HG03442 (cell line): Measurements from ENCODE around the gene WWC2.
"Not testable (repeated sequence)": the region's sequence is repeated elsewhere in the genome, so short reads cannot be mapped to it uniquely, and the experiment has no call there.

Source experiments
- ATAC-seq: cut with Tn5 transposase; IDR thresholded peaks from one replicate; pipeline ENCODE4 v1.9.1; 2021; ENCODE audit warnings: mild to moderate bottlenecking, moderate library complexity; ENCODE audit not compliant: unreplicated experiment

The WWC2 gene

DNA sequence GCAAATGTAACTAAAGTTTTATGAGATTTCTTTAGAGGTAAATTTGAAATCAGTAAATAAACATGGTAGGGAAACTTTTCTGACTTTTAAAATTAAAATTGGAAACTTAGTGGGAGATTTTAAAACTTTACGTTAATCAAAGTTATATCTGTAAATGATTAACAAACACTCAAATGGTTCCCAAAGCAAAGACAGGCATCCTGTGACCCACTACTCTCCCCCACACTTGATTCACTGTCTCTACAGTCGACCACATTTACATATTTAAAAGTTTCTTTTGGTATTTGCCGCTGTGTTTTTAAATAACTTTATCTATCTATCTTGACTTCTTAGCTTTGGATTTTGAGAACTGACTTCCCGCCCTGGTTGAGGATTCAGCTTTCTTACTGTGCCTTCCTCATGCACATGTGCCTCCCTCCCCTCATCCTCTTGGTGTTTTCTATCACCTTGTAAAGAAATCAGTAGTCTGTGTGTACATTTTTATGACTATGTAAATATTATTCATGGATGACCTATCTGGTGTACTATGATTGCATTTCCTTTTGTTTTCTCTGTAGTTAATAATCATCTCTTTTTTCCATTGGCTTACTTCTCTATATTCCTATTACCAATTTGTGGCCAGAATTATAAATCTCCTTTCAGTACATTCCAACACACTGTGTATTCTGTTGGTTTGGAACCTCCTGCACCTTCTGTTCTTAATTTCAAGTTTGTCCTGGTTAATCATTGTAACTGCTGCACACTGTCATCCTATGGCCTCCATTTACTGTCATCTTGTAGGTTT lies 72.6 kb downstream of the WWC2 start:
- ATAC-seq = no peak

DNA sequence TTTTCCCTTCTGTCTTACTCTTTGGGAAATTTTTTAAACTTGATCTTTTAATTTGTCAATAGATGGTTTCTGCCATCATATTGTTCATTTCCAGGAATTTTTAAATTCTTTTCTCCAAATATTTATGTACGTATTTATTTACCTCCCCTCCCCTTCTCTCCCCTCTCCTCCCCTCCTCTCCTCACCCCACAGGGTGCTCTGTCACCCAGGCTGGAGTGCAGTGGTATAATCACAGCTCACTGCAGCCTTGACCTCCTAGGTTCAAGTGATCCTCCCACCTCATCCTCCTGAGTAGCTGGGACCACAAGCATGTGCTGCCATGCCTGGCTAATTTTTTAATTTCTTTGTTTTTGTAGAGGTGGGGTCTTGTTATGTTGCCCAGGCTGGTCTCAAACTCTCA lies 73.8 kb downstream of the WWC2 start:
- no peak for ATAC-seq

DNA sequence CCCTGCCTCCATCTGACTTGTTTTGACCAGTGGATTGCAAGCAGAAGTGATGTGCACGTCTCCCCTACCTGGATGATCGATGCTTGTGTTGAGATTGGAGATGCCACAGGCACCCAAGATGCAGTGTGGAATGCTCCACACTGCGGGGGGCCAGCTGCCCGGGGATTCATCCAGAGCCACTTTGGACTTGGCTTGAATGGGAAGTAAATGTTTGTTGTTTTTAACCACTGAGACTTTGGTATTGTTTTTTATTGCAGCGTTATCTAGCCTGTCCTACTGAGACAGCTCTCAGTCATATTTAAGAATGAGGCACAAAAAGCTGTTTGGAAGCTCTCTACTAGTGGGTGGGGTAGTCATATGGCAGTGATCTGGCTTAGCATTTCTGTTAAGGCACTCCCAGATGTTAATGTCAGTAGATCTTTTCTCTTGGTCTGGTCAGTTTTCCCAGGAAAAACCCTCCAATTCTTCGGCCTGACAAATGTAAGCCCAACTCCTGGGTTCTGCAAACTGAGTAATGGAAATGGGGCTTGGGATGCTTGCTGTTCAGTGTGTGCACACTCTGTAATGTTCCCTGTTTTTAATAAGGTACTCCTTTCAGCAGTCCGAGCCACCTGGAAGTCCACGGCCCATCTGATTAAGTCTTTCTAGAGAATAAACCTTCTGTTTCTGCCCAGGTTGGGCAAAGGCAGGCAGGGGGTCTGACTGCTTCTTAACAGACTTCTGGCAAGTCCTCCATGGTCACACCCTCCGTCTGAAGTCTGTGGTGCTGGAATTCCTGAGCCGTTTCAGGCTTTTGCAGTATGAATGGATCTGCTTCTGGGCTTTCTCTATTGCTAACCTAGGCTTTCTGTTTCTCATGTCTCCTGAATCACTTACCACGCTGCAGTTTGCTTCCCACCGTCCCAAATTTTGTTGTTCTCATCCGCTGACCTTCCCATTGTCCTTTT lies 74.8 kb downstream of the WWC2 start:
- ATAC-seq = no peak

- ATAC-seq = no peak
Measured at GRCh38 chr4:183175631-183176232, 76.7 kb downstream of the WWC2 start.

- no peak for ATAC-seq
Measured at GRCh38 chr4:183177001-183177400, 77.9 kb downstream of the WWC2 start.

GRCh38 chr4:183178201-183178600 lies 79.1 kb downstream of the WWC2 start:
- no peak for ATAC-seq

DNA sequence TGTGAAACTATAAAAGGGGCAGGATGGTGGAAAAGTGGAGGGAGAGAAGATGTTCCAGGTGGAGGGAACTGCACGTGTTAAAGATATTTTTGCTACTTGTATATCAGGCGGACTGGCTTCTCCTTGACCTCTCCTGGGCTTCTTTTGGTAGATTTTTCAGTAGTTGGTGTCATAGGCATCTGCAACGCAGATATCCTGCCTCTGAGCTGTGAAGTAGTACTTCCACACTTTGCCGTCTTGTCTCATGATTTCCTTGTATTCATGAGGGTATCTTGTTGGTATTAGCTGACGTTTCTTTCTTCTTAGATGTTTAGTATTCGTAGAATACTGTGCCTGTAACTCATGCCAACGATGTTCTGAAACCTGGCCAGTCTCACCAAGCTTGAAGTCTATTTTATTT lies 81.0 kb downstream of the WWC2 start:
- ATAC-seq = no peak

- ATAC-seq = no peak
Measured at GRCh38 chr4:183180621-183181020, 81.6 kb downstream of the WWC2 start.

DNA sequence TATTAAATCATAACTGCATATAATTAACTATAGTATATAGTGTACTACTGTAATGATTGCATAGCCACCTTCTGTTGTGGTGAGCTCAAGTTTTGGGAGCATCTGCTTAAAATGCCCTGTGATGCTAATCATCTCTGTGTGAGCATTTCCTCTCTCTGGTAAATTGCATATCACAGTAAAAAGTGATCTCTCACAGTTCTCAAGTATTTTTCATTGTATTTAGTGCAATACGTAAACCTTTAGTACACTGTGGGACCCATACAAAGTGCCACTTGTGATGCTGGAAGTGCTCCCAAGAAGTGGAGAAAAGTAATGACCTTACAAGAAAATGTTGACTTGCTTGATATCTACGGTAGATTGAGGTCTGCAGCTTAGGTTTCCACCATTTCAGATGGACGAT lies 82.0 kb downstream of the WWC2 start:
- no peak for ATAC-seq

GRCh38 chr4:183182873-183183725 lies 84.0 kb downstream of the WWC2 start:
- no peak for ATAC-seq

- ATAC-seq = no peak
Measured at GRCh38 chr4:183183906-183184535, 85.0 kb downstream of the WWC2 start.

GRCh38 chr4:183185018-183185417 lies 86.0 kb downstream of the WWC2 start:
- peak; percentile 86 for ATAC-seq

GRCh38 chr4:183185559-183185958 lies 86.5 kb downstream of the WWC2 start:
- no peak for ATAC-seq

DNA sequence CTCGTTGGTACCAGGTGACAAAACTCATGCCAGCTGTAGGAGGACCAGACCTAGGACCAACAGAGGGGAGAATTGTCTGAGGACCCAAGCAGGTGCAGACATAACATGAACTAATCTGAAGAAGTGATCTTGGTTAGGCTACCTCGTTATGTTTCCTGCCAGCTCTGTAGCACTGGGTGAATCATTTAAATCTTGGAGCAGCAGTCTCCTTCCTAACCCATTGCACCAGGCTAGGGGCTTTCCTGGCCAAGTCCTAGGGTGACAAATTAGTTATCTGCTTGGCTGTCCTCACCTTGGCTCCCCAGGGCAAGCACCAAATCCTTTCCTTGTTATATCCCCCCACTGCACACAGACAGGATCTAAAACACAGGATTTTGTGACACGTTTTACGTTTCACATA lies 87.8 kb downstream of the WWC2 start:
- ATAC-seq = no peak

DNA sequence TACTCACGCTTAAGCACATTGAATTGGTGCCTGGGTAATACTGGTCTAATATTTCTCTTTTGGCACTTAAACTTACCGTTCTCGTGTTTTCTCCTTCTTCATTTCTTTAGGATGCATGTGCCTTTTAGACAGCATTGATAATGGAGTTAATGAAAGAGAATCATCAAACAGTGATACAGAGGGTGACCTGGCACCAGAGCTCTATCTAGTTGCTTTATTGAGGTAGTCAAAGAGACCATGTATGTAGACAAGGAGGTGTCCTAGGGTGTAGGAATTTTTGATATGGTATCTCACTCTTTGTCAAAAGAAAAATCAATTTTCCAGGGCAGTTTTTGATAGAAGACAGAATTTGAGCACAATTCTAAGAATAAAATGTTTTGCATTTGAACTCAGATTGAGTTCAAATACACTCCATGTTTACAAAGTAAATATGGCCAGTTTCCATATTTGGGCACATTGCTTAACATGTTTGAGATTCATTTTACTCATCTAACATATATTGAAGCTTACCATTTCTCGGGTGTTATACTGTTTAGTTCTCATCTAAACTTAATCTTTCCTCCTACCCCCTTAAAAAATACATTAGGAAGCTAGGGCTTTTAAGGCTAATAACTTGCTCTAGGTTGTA lies 92.0 kb downstream of the WWC2 start:
- ATAC-seq = no peak

- no peak for ATAC-seq
Measured at GRCh38 chr4:183191630-183192029, 92.6 kb downstream of the WWC2 start.

- ATAC-seq = no peak
Measured at GRCh38 chr4:183192571-183192970, 93.5 kb downstream of the WWC2 start.

DNA sequence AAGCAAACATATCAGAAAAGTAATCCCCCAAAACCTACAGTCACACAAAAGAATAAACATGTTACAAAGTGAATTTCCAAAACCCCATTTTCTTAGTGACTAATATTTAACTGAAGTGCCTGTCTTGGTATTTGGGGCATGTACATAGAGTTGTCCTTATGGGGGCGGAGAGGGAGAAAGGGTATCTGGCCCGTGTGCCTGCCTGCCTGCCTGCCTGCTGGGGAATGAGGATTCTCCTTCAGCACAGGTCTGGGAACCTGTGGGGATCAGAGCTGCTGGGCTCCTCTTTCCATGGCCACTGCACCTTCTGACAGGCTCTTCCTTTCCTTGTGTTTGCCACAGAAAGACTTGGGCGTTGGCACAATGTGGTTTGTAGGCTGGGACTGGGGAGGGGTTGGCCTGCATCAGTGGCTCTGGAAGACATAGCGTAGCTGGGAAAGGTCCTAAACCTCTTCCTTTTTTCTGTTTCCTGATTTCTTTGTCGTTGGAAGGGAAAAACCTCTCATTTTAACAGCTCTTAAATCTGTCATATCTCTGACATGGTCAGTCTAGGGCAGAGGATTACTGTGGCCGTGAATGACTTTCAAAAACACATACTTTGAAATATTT lies 94.8 kb downstream of the WWC2 start:
- ATAC-seq = not testable (repeated sequence)

DNA sequence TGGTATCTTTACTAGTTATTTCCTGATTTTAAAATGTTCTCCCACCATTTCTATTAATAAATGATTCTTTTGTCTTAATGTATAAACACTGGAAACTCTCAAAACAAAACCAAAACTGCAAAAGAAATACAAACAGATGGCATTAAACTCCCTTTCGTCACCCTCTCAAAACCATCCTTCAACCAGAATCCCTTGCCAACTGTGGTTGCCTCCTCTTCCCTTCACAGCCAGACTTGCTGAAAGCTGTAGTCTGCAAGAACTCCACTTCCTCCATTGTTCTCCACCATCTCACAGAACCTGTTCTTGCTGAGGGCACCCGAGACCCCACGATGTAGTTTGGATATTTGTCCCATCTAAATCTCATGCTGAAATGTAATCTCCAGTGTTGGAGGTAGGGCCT lies 96.5 kb downstream of the WWC2 start:
- ATAC-seq = no peak
